B cell (primary cell): ENCODE results near the gene SLC9A9.

Source experiments
- EZH2 ChIP-seq: IDR thresholded peaks from 2 replicates; pipeline ENCODE4 v1.6.1; 2012; ENCODE audit warnings: borderline replicate concordance, low read depth, mild to moderate bottlenecking, moderate library complexity, low read length; ENCODE audit not compliant: insufficient read depth, poor library complexity, severe bottlenecking
- TF ChIP-seq, protein P1 (sequence below): fragments of 200-600 bp; IDR thresholded peaks from one replicate; pipeline ENCODE4 v1.8.0; 2022; ENCODE audit warnings: antibody characterized with exemption, mild to moderate bottlenecking

DNA sequence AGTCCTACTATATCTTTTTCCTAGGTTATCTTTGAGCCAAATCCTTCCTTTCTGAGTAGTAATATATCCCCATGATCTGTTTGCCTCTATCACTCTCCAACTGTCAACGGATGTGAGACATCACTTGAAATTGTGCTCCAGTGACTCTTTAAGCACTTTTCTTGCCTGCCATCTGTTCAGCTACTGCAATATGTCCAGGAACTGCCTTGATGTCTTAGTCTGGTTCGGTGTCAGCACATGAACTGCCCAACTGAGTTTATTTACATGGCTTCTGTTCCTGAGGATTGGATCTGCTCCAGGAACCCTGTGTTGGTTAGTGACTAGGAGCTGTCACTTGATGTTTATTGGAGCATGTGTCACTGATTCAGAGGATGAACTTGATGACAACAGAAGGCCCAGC, 116.5 kb downstream of the SLC9A9 start:
- TF ChIP-seq, protein P1, sequence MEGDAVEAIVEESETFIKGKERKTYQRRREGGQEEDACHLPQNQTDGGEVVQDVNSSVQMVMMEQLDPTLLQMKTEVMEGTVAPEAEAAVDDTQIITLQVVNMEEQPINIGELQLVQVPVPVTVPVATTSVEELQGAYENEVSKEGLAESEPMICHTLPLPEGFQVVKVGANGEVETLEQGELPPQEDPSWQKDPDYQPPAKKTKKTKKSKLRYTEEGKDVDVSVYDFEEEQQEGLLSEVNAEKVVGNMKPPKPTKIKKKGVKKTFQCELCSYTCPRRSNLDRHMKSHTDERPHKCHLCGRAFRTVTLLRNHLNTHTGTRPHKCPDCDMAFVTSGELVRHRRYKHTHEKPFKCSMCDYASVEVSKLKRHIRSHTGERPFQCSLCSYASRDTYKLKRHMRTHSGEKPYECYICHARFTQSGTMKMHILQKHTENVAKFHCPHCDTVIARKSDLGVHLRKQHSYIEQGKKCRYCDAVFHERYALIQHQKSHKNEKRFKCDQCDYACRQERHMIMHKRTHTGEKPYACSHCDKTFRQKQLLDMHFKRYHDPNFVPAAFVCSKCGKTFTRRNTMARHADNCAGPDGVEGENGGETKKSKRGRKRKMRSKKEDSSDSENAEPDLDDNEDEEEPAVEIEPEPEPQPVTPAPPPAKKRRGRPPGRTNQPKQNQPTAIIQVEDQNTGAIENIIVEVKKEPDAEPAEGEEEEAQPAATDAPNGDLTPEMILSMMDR = no peak
- TF ChIP-seq EZH2 = no peak
